Lung (tissue), 12 donors: Measurements from ENCODE around the gene NDUFA13. TPM values are rescaled to one million over a fixed set of nuclear protein-coding genes. Genes with fewer than 3 reads are reported as not detected.

Source experiments
- ATAC-seq: fragments of 200-7000 bp; cut with Tn5 transposase; one replicate; pipeline ENCODE4 v1.9.1; 2020; ENCODE audit warnings: moderate number of reproducible peaks; ENCODE audit not compliant: insufficient read depth, low FRiP score
- DNase-seq, 3 donors: peaks; one replicate each; pipeline ENCODE4 v3.0.0-alpha.2; 2013 to 2017
- H3K27ac ChIP-seq, 2 donors: one replicate each; pipeline ENCODE4 v1.5.1; 2013; ENCODE audit warnings: mild to moderate bottlenecking in 2 of 2, moderate library complexity in 2 of 2, control low read depth in 1 of 2, inconsistent platforms in 1 of 2, low read depth in 1 of 2, low read length in 1 of 2
- H3K27me3 ChIP-seq, 3 donors: one replicate each; pipeline ENCODE4 v1.5.1; 2013; ENCODE audit warnings: low read length in 2 of 3; ENCODE audit not compliant: control insufficient read depth in 3 of 3, insufficient read depth in 3 of 3
- H3K36me3 ChIP-seq, 4 donors: one replicate each; pipeline ENCODE4 v1.5.1; 2013; ENCODE audit warnings: low read length in 4 of 4, mild to moderate bottlenecking in 1 of 4, moderate library complexity in 1 of 4; ENCODE audit not compliant: control insufficient read depth in 4 of 4, insufficient read depth in 4 of 4
- H3K4me1 ChIP-seq, 5 donors: one replicate each; pipeline ENCODE4 v1.5.1; 2013; ENCODE audit warnings: low read length in 5 of 5, mild to moderate bottlenecking in 2 of 5, moderate library complexity in 1 of 5; ENCODE audit not compliant: control insufficient read depth in 5 of 5, insufficient read depth in 5 of 5
- H3K4me3 ChIP-seq: one replicate; pipeline ENCODE4 v1.5.1; 2013; ENCODE audit warnings: mild to moderate bottlenecking, control low read depth, moderate library complexity
- H3K9ac ChIP-seq, 2 donors: one replicate each; pipeline ENCODE4 v1.5.1; 2013; ENCODE audit warnings: low read length in 2 of 2, control low read depth in 1 of 2; ENCODE audit not compliant: insufficient read depth in 1 of 2
- H3K9me3 ChIP-seq, 4 donors: one replicate each; pipeline ENCODE4 v1.5.1; 2013; ENCODE audit warnings: low read length in 3 of 4, mild to moderate bottlenecking in 1 of 4, moderate library complexity in 1 of 4; ENCODE audit not compliant: control insufficient read depth in 4 of 4, insufficient read depth in 3 of 4
- WGBS, 2 donors: extraction: QIAGEN DNeasy Blood & Tissue Kit; methylation state at CpG; one replicate each; pipeline ENCODE4 v1.1.7; 2013; 5-methylcytosine and 5-hydroxymethylcytosine counted together
- polyA plus RNA-seq, 2 donors: library from polyadenylated mRNA; stranded (reverse); fragments of 200-250 nt; gene quantifications; one replicate each; pipeline ENCODE4 v1.2.1, GENCODE V29; 2013
- total RNA-seq, 2 donors: library from RNA; depleted of rRNA in 1 of 2; stranded (reverse); fragments of >200 nt in 1 of 2; gene quantifications; one replicate each; pipeline ENCODE4 v1.2.1, GENCODE V29; 2014 to 2021
- TF ChIP-seq, protein P1 (sequence below): IDR thresholded peaks from 2 replicates; pipeline ENCODE4 v1.5.1; 2012; ENCODE audit warnings: mild to moderate bottlenecking; ENCODE audit errors: control extremely low read depth, extremely low read depth
- donor health status: control.
- donor health status: control.
- donor health status: Bipolar disorder and iron deficiency.
- donor health status: healthy.
- donor health status: DM: yes; HTN: yes; CAD: no.

Gene NDUFA13
- total and polyA plus RNA-seq, 4 donors = 63.7 to 360 (median 311) TPM

DNA sequence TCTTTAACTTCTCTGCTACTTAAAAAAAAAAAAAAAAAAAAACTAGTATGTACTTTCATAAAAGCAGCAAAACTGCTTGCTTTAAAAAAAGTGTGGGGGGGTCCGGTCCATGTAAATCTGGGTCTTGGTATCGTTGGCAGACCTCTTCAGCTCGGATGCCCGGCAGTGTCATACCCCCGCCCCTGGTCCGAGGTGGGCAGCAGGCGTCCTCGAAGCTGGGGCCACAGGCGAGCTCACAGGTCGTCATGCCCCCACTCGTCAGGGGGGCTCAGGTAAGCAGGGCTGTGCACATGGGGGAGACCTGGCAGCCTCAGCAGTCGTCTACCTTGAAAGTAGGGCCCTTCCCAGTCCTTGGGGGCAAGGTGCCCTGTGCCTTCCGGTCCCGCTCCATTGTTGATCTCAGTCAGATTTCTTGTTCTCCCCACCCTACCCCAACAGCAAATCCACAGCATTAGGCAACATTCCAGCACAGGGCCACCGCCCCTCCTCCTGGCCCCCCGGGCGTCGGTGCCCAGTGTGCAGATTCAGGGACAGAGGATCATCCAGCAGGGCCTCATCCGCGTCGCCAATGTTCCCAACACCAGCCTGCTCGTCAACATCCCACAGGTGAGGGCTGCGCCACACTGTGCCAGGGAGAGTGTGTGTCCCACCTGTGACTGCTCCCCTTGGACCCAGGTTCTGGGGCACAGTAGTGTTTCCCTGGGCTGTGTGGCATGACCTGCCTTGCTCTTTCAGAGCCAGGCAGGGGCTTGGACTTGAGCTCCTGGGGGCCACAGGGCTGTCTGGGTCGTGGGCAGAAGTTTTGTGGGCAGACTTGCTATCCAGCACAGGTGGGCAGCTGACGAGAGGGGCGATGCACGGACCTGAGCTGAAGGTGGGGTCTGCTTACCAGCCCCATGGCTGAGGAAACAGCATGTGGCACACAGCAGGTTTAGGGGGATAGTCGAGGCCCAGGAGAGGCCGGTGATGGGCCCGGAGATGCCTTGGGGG lies 20.1 kb upstream of the NDUFA13 start:
- WGBS, 2 donors = 93 to 98% methylated on average over 30 of the region's 30 CpGs
- no peak for ATAC-seq

DNA sequence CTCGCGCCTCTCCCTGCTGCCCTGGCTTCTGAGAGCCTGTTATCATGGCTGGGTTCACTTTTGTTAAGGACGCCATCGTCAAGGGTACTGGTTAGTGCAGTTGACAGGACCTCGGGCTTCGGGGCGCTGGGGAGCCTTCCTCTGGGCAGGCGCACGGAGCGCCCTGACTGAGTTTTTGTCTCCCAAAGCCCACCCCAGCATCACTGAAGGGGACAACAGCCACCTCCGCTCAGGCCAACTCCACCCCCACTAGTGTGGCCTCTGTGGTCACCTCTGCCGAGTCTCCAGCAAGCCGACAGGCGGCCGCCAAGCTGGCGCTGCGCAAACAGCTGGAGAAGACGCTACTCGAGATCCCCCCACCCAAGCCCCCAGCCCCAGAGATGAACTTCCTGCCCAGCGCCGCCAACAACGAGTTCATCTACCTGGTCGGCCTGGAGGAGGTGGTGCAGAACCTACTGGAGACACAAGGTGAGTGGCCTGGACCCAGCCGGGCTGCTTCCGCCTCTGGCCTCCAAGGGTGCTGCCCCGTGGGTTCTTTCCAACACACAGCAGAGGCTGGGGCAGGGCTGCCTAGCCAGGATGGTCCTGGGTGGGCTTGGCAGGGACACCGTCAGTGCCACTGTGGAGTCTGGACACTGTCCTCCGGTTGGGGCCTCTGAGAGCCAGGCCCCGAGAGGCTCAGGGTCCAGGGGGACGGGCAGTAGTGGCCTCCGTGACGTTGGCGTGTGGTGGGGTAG lies 17.6 kb upstream of the NDUFA13 start:
- peaks cover 11 to 90% (median 37%) of the 10 kb centered on the region in 4 donors for H3K36me3 ChIP-seq
- no peak overlapping the region for H3K9ac ChIP-seq
- ATAC-seq = no peak
- 94 to 96% methylated on average over 33 of the region's 33 CpGs for WGBS, 2 donors
- no peaks in the 10 kb centered on the region for H3K9me3 ChIP-seq
- TF ChIP-seq, protein P1, sequence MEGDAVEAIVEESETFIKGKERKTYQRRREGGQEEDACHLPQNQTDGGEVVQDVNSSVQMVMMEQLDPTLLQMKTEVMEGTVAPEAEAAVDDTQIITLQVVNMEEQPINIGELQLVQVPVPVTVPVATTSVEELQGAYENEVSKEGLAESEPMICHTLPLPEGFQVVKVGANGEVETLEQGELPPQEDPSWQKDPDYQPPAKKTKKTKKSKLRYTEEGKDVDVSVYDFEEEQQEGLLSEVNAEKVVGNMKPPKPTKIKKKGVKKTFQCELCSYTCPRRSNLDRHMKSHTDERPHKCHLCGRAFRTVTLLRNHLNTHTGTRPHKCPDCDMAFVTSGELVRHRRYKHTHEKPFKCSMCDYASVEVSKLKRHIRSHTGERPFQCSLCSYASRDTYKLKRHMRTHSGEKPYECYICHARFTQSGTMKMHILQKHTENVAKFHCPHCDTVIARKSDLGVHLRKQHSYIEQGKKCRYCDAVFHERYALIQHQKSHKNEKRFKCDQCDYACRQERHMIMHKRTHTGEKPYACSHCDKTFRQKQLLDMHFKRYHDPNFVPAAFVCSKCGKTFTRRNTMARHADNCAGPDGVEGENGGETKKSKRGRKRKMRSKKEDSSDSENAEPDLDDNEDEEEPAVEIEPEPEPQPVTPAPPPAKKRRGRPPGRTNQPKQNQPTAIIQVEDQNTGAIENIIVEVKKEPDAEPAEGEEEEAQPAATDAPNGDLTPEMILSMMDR = no peak
- DNase-seq = no peak
- H3K27ac ChIP-seq = no peak overlapping the region
- H3K4me3 ChIP-seq = no peak overlapping the region
- H3K4me1 ChIP-seq = no peaks in the 10 kb centered on the region
- no peaks in the 10 kb centered on the region for H3K27me3 ChIP-seq

More for the DNA sequence above, 20.1 kb upstream of the NDUFA13 start:
- Histone ChIP-seq H3K4me1 (no peaks in the 10 kb centered on the region), H3K9me3 (no peaks in the 10 kb centered on the region), H3K4me3 (no peak overlapping the region), H3K27me3 (no peaks in the 10 kb centered on the region), H3K27ac (no peak overlapping the region), H3K9ac (no peak overlapping the region), H3K36me3 (peaks cover 13 to 73% (median 25%) of the 10 kb centered on the region in 4 donors)
- TF ChIP-seq, protein P1 = no peak
- DNase-seq = no peak

DNA sequence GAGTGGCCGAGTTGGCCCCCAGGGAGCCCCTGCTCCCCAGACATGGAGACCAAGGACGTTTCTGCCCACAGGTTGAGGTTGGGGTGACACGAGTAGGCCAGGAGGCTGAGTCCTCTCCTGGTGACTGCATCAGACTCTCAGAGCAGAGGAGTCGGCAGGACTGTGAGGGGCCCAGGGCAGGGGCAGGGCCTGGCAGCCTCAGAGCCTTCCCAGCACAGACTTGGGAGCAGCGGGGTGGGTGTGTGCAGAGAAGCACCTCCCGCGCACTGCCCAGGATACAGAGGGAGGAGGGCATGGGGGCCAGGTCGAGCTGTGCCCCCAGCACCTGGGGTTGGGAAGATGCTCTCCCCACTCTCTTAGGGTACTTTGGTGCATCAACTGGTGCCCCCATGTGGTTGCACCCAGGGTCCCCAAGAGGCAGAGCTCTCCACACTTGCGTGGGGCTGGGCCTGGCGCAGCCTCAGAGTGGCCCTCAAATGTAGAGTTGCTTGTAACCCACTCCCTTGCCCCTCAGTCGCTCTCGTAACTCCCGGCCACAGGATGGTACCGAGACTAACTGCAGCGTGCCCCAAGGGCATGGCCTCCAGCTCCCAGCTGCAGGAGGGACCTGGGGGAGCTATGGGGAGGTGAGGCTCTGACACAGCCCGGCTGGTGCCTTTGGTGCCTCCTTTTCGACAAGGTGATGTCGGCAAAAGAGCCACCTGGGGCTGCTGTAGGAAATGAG lies 16.6 kb upstream of the NDUFA13 start:
- Histone ChIP-seq H3K9me3 (no peaks in the 10 kb centered on the region), H3K4me1 (no peaks in the 10 kb centered on the region), H3K27ac (no peak overlapping the region), H3K27me3 (no peaks in the 10 kb centered on the region), H3K9ac (no peak overlapping the region), H3K36me3 (peaks cover 8 to 87% (median 37%) of the 10 kb centered on the region in 4 donors), H3K4me3 (no peak overlapping the region)
- no peak for DNase-seq
- TF ChIP-seq, protein P1 = no peak
- 91 to 94% methylated on average over 18 of the region's 18 CpGs for WGBS, 2 donors
- no peak for ATAC-seq
